GM12878 (cell line): ENCODE results near the gene KIF3A. TPM values are rescaled to one million over a fixed set of nuclear protein-coding genes. Genes with fewer than 3 reads are reported as not detected.

Experiments used
- ATF7 ChIP-seq: fragments of 450-650 bp; IDR thresholded peaks from 2 replicates; pipeline ENCODE4 v1.6.1; 2016; ENCODE audit warnings: low read depth, mild to moderate bottlenecking
- CHD1 ChIP-seq: IDR thresholded peaks from 2 replicates; pipeline ENCODE4 v1.6.1; 2012; ENCODE audit warnings: low read depth, low read length, improper control_type of control experiment
- CHD4 ChIP-seq: fragments of 200-600 bp; sonication (generic); IDR thresholded peaks from 2 replicates; pipeline ENCODE4 v1.6.1; 2016; ENCODE audit warnings: mild to moderate bottlenecking
- CREB1 ChIP-seq: IDR thresholded peaks from 2 replicates; pipeline ENCODE4 v1.6.1; 2012; ENCODE audit warnings: low read depth, mild to moderate bottlenecking, inconsistent platforms
- IRF4 ChIP-seq: IDR thresholded peaks from 2 replicates; pipeline ENCODE4 v1.6.1; 2011; ENCODE audit warnings: low read depth, low read length
- MYB ChIP-seq: fragments of 150-350 bp; IDR thresholded peaks from 2 replicates; pipeline ENCODE4 v1.6.1; 2014; ENCODE audit warnings: mild to moderate bottlenecking, low read depth, low read length, borderline replicate concordance
- MYC ChIP-seq: IDR thresholded peaks from 2 replicates; pipeline ENCODE4 v1.6.1; 2011; ENCODE audit warnings: mild to moderate bottlenecking, low read length, moderate library complexity, inconsistent platforms; ENCODE audit not compliant: insufficient read depth, insufficient replicate concordance, insufficient read length, severe bottlenecking
- NBN ChIP-seq: fragments of 450-650 bp; IDR thresholded peaks from 2 replicates; pipeline ENCODE4 v1.6.1; 2016
- NKRF ChIP-seq: fragments of 450-650 bp; conservative IDR thresholded peaks from 2 replicates; pipeline ENCODE4 v1.6.1; 2017; ENCODE audit warnings: mild to moderate bottlenecking, moderate library complexity
- PAX8 ChIP-seq: fragments of 450-650 bp; IDR thresholded peaks from 2 replicates; pipeline ENCODE4 v1.6.1; 2017; ENCODE audit warnings: mild to moderate bottlenecking, moderate library complexity
- PBX3 ChIP-seq: IDR thresholded peaks from 2 replicates; pipeline ENCODE4 v1.6.1; 2011; ENCODE audit warnings: mild to moderate bottlenecking, low read depth, low read length, moderate library complexity; ENCODE audit not compliant: insufficient replicate concordance
- RFX5 ChIP-seq: IDR thresholded peaks from 2 replicates; pipeline ENCODE4 v1.6.1; 2011; ENCODE audit warnings: low read depth, low read length, improper control_type of control experiment
- SMARCA5 ChIP-seq: fragments of 450-650 bp; IDR thresholded peaks from 2 replicates; pipeline ENCODE4 v1.6.1; 2017; ENCODE audit warnings: mild to moderate bottlenecking
- SP1 ChIP-seq: IDR thresholded peaks from one replicate; pipeline ENCODE4 v1.6.1; 2011; ENCODE audit warnings: low read depth, low read length
- SREBF2 ChIP-seq: IDR thresholded peaks from 2 replicates; pipeline ENCODE4 v1.6.1; 2012; ENCODE audit warnings: mild to moderate bottlenecking, low read length
- SRF ChIP-seq, 2 experiments: IDR thresholded peaks; 2 replicates each; pipeline ENCODE4 v1.6.1; 2011; ENCODE audit warnings: low read depth in 2 of 2, low read length in 2 of 2, mild to moderate bottlenecking in 1 of 2, moderate library complexity in 1 of 2
- STAT3 ChIP-seq: IDR thresholded peaks from 2 replicates; pipeline ENCODE4 v1.6.1; 2011; ENCODE audit warnings: low read depth, low read length, improper control_type of control experiment
- SUPT20H ChIP-seq: IDR thresholded peaks from 2 replicates; pipeline ENCODE4 v1.6.1; 2011; ENCODE audit warnings: low read depth, mild to moderate bottlenecking, low read length, moderate library complexity, borderline replicate concordance; ENCODE audit not compliant: control insufficient read depth
- TAF1 ChIP-seq: IDR thresholded peaks from 2 replicates; pipeline ENCODE4 v1.6.1; 2011; ENCODE audit warnings: mild to moderate bottlenecking, low read depth, low read length, borderline replicate concordance
- WRNIP1 ChIP-seq: IDR thresholded peaks from 2 replicates; pipeline ENCODE4 v1.6.1; 2011; ENCODE audit warnings: low read depth, low read length, improper control_type of control experiment, borderline replicate concordance
- YY1 ChIP-seq: IDR thresholded peaks from 2 replicates; pipeline ENCODE4 v1.6.1; 2011; ENCODE audit warnings: low read depth, mild to moderate bottlenecking, low read length
- ZBTB33 ChIP-seq: fragments of 450-650 bp; IDR thresholded peaks from 2 replicates; pipeline ENCODE4 v1.6.1; 2017; ENCODE audit warnings: mild to moderate bottlenecking
- ZNF687 ChIP-seq: fragments of 450-650 bp; IDR thresholded peaks from 2 replicates; pipeline ENCODE4 v1.6.1; 2017; ENCODE audit warnings: mild to moderate bottlenecking, moderate library complexity
- polyA plus RNA-seq, 11 experiments: library from polyadenylated mRNA; depleted of rRNA in 4 of 11; unstranded in 6 of 11; stranded (reverse) in 5 of 11; fragments of >200 nt; fragmentation: Nextera tagmentation in 4 of 11; fragmentation: Illumina TruSeq in 1 of 11; extraction: Ambion mirVana in 4 of 11; extraction: Trizol in 1 of 11; gene quantifications; 1 replicate in 1 of 11; 2 replicates in 10 of 11; pipeline versions ENCODE4 v1.2.1 to v1.2.3, GENCODE V29; 2011 to 2016; ENCODE audit warnings: inconsistent platforms in 2 of 11, missing spikeins in 2 of 11, low read depth in 1 of 11
- total RNA-seq, 4 experiments: library from RNA; depleted of rRNA in 3 of 4; stranded (reverse); fragments of >200 nt in 3 of 4; fragmentation: Illumina TruSeq in 1 of 4; extraction: Trizol in 1 of 4; gene quantifications; 2 replicates each; pipeline versions ENCODE4 v1.2.1 to v1.2.3, GENCODE V29; 2013 to 2021

Gene KIF3A
- total and polyA plus RNA-seq, 10 of the 15 experiments (the other 5 are each of a cell fraction or from before 2014, with no cell fraction given) = 2.7 to 36.5 (median 10.0) TPM

- TF ChIP-seq SMARCA5 (peak; percentile 98), ZBTB33 (no peak), SUPT20H (no peak), TAF1 (no peak), SREBF2 (no peak), CHD4 (no peak), ZNF687 (no peak), PBX3 (no peak), CREB1 (no peak), NBN (peak; percentile 76), STAT3 (no peak), MYB (no peak), MYC (no peak), YY1 (peak; percentile 66; the same call in 1 of the 2 replicates), WRNIP1 (0 out of 2 replicates have a peak, but pooled peaks have one; percentile 68), CHD1 (no peak), RFX5 (no peak), SRF (IDR thresholded peaks at IDR 0.05; ENCODE audit: low read depth in 2 of 2, low read length in 2 of 2) (no peak), PAX8 (no peak), IRF4 (no peak), ATF7 (peak; percentile 59), NKRF (0 out of 2 replicates have a peak, but pooled peaks have one; percentile 12), SP1 (no peak)
Observed at GRCh38 chr5:132746954-132747615, 9.7 kb upstream of the KIF3A start, which contains the start of gene CCNI2 (continued).
